ENCODE data around the gene CEP83.

Gene CEP83

GRCh38 chr12:94305130-94305957 is 154.3 kb downstream of the CEP83 start:
- no peak for DNase-seq (ENCODE audit: low spot score)

DNA sequence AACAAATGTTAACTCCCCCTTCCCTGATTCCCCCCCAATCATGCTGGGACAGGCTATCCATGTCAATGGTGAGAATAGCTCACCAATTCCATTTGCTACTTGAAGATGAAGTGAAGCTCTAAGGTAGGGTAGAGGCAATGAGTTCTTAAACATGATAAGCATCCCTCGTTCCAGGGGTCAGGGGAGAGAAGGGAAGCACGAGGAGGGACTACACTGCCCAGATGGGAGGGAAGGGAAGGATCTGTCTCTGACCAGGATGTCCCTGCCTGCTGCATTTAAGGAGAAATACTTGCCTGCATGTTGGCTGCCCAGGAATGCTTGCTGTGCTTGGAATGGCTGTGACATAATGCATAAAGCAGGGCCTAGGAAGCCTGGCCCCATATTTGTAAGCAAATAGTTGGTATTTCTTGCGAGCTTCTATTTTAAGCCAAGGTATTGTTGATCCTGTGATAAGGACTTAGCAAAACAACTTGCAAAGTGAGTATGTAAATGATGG is 155.1 kb downstream of the CEP83 start:
- no peak for DNase-seq (ENCODE audit: low spot score)

- no peak for DNase-seq (ENCODE audit: low spot score)
Observed at GRCh38 chr12:94304012-94304411, 155.7 kb downstream of the CEP83 start.

- no peak for DNase-seq (ENCODE audit: low spot score)
Observed at GRCh38 chr12:94299846-94300245, 159.8 kb downstream of the CEP83 start.

GRCh38 chr12:94297876-94298505 is 161.7 kb downstream of the CEP83 start:
- no peak for DNase-seq (ENCODE audit: low spot score)

DNA sequence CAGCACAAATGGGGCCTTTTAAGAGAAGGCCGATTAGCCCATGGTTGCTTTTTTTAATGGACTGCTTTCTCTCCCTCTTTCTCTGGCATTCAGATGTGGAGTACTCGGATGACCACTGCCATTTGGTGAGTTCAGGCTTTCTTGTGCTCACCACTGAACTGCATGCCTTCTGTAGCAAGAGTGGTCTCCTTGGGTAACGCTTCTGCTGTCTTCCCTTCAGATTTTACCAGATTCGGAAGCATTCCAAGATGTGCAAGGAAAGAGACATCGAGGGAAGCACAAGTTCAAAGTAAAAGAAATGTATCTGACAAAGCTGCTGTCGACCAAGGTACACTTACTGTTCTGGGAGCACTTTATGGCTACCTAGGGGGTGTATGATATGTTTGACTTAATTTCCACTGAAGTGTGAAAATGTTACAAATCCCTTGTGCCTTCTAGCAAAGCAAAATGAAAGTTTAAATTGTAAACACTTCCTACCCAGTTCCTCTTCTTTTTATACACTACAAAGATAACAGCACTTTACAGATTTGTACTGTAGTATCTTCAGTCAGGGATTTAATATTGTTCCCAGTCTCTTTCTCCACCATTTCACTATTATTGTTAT is 162.5 kb downstream of the CEP83 start:
- no peak for DNase-seq (ENCODE audit: low spot score)

GRCh38 chr12:94290353-94290752 is 169.3 kb downstream of the CEP83 start:
- DNase-seq (ENCODE audit: low spot score) = no peak

- DNase-seq (ENCODE audit: low spot score) = no peak
Observed at GRCh38 chr12:94289461-94290312, 170.0 kb downstream of the CEP83 start.

- no peak for DNase-seq (ENCODE audit: low spot score)
Observed at GRCh38 chr12:94287245-94287628, 172.4 kb downstream of the CEP83 start.

- no peak for DNase-seq (ENCODE audit: low spot score)
Observed at GRCh38 chr12:94286583-94287244, 173.0 kb downstream of the CEP83 start.

GRCh38 chr12:94285943-94286582 is 173.6 kb downstream of the CEP83 start:
- DNase-seq (ENCODE audit: low spot score) = no peak

GRCh38 chr12:94284859-94285258 is 174.8 kb downstream of the CEP83 start:
- no peak for DNase-seq (ENCODE audit: low spot score)

GRCh38 chr12:94284046-94284445 is 175.6 kb downstream of the CEP83 start:
- no peak for DNase-seq (ENCODE audit: low spot score)

- no peak for DNase-seq (ENCODE audit: low spot score)
Observed at GRCh38 chr12:94282675-94283074, 177.0 kb downstream of the CEP83 start.

- no peak for DNase-seq (ENCODE audit: low spot score)
Observed at GRCh38 chr12:94280063-94280462, 179.6 kb downstream of the CEP83 start.

DNA sequence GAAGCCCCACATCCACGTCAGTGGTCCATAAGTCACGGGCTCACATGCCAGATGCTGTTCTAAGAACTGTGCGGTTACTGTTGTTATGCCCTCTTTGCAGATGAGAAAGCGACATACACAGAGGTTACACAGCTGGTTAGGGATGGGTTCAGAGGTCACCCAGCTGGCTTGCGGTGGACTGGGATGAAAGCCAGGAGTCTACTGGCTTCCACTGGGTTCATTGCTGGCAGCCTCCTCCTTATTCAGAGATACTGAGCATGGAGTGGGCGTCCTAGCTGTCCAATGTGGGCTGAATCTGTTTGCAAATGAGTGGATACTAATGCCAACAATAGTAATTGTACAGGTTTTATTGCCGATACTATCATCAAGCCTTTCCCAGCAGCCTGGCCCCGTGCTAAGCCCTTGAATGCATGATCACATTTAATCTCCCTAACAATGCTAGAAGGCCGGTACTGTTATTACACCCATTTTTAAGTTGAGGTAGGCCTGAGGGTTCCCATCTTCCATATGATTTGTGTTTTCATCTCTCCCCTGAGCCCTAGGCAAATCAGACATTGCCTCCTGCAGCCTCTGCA is 182.2 kb downstream of the CEP83 start:
- no peak for DNase-seq (ENCODE audit: low spot score)

DNA sequence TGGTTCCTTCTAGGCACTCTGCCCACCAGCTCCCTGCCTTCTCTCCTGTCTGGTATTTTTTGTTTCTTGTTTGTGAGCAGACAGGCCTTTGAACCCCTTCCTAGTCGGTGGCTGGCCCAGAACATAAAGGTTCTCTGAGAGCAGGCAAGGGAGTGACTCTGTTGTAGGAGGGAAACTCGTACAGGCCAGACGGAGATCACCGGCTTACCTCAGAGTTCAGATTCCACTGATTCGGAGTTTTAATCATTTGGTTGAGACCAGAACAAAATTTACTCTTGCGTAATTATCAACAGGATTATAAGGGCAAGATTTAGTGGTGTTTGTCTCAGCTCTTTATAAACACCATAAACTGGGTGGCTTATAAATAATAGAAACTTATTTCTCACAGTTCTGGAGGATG is 182.9 kb downstream of the CEP83 start:
- no peak for DNase-seq (ENCODE audit: low spot score)

GRCh38 chr12:94273272-94273671 is 186.4 kb downstream of the CEP83 start:
- DNase-seq (ENCODE audit: low spot score) = no peak

DNA sequence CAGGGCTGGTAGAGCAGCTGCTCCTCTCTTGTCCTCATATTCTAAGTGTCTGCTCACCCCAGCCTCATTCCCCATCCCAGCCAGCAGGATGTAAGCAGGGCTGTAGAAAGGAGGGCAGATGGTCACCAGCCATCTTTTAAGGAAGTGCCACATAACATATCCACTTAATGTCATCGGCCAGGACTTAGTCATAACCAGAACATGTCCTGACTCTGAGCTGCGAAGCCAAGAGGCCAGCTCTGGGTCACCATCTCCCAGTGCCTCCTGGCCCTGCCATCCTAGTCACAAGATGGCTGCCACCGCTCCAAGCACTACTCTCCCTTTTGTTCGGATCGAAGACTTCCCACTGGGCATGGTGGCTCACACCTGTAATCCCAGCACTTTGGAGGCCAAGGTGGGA is 187.4 kb downstream of the CEP83 start:
- DNase-seq (ENCODE audit: low spot score) = no peak

DNA sequence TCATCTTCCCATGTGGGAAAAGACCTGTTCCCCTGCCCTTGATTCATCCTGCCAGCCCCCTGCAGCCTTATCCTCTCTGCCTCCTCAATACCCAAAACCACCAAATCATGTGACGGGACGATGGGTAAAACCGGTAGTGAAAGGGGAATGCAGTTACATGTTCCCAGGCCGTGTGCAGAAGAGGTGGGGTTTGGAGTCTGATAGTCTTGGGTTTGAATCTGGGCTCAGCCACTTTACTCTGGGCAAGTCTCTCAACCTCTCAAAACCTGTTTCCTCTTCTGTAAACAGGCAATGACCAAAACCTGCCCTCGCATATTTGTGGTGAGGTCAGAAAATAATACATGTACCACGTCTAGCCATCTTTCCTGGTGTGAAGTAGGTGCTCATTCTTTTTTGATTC is 188.3 kb downstream of the CEP83 start:
- no peak for DNase-seq (ENCODE audit: low spot score)

All from LoVo (cell line).